T follicular helper cell (primary cell): ENCODE data around the gene GLDC.

Experiments
- DNase-seq: peaks from one replicate; pipeline ENCODE4 v3.0.0-alpha.2; 2020; ENCODE audit warnings: low read depth

GLDC gene

GRCh38 chr9:6501526-6502210 is 143.9 kb downstream of the GLDC start:
- no peak for DNase-seq

DNA sequence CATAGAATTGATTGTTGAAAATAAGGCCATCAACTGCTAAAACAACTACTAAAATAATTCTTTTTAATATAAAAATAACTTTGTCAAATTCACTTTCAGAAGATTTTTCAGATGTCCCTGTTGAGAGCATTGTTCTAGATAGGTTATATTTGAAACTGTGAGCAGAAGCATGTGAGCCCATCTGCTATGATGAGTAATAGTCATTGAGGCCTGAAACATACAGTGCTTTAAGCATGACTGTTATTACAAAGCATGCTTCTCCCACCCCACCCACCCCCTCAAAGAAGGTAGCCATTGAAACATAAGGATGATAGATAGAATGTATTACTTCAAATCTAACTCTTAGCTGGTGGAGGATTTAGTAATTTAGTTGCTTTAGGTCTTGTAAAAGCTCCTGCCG is 146.5 kb downstream of the GLDC start:
- no peak for DNase-seq

- no peak for DNase-seq
These were observed 150.1 kb downstream of the GLDC start for GRCh38 chr9:6495466-6495865.

DNA sequence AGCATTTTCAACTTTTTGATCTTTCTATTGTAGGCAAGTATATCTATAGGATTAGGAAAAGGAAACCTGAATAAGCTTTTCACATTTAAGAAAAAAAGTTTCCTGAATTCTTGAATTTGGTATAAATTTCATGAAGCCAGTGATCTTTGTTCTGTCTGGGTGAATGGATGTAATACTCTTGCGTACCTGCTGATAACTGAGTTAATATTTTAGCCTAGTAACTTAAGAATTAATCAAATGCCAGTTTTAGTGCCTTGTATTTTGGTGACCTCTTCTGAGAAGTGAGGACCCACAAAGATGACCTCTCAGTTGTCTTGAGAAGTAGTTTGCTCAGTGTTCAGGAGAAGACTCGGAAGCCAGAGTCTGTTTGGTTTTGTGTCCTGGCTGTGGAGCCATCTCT is 154.7 kb downstream of the GLDC start:
- DNase-seq = no peak

DNA sequence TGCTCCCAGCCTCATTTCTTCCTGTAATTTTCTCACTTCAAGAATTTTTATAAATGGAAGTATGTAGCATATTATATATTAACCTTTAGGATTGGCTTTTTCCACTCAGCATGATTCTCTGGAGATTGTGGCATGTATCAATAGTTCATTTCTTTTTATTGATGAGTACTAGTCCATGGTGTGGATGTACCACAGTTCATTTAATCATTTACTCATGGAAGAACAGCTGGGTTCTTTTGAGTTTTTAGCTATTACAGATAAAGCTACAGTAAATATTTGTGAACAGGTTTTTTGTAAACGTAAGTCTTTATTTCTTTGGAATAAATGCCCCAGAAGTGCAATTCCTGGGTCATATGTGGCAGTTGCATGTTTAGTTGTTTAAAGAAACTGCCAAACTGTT is 156.4 kb downstream of the GLDC start:
- DNase-seq = no peak

- DNase-seq = no peak
These were observed 157.1 kb downstream of the GLDC start for GRCh38 chr9:6488395-6488794.

DNA sequence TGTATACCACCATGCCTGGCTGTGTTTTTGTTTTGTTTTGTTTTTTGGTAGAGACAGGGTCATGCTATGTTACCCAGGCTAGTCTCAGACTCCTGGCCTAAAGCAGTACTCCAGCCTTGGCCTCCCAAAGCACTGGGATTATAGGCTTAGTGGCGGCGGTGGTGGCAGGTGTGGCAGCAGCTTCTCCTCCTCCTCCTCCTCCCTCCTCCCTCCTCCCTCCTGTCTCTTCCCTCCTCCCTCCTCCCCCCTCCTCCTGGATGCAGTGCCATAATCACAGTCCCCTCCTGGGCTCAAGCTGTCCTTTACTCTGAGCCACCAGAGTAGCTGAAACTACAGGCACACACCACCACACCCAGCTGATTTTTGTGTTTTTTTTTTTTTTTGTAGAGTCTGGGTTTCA is 161.3 kb downstream of the GLDC start:
- no peak for DNase-seq
